Panc1 (cell line): ENCODE data around the gene RNF227.

Source experiments
- CTCF ChIP-seq: fragments of 450-650 bp; IDR thresholded peaks from 2 replicates; pipeline ENCODE4 v1.5.1; 2017; ENCODE audit warnings: mild to moderate bottlenecking
- POLR2AphosphoS5 ChIP-seq: IDR thresholded peaks from 2 replicates; pipeline ENCODE4 v1.6.1; 2012; ENCODE audit warnings: mild to moderate bottlenecking, low read depth, low read length, moderate library complexity
- REST ChIP-seq, 2 experiments: IDR thresholded peaks; 2 replicates each; pipeline ENCODE4 v1.6.1; 2011 to 2012; ENCODE audit warnings: low read depth in 2 of 2, control low read depth in 1 of 2, low read length in 1 of 2, mild to moderate bottlenecking in 1 of 2, moderate library complexity in 1 of 2; ENCODE audit not compliant: insufficient read depth in 1 of 2
- SIN3A ChIP-seq: IDR thresholded peaks from 2 replicates; pipeline ENCODE4 v1.6.1; 2012; ENCODE audit warnings: low read depth, mild to moderate bottlenecking, low read length, moderate library complexity, borderline replicate concordance; ENCODE audit not compliant: insufficient read depth

- TF ChIP-seq CTCF: no peak; the same call in 1 of the 2 replicates
- no peak for TF ChIP-seq REST (IDR thresholded peaks at IDR 0.05; ENCODE audit: insufficient read depth in 1 of 2, low read depth in 2 of 2, low read length in 1 of 2)
- TF ChIP-seq SIN3A: no peak
- no peak for TF ChIP-seq POLR2AphosphoS5
These were observed 18.3 kb downstream of the RNF227 start for GRCh38 chr17:7897773-7898172.
